PFSK-1 (cell line): Measurements from ENCODE around the gene MPST.

ENCODE experiments used
- FOXP2 ChIP-seq: optimal IDR thresholded peaks from 2 replicates; pipeline ENCODE3; 2011; ENCODE audit warnings: borderline replicate concordance, control low read depth, inconsistent platforms; ENCODE audit not compliant: insufficient read depth; ENCODE audit errors: extremely low read length, extremely low read depth
- POLR2AphosphoS5 ChIP-seq: IDR thresholded peaks from 2 replicates; pipeline ENCODE4 v1.6.1; 2012; ENCODE audit warnings: low read depth, mild to moderate bottlenecking, control low read depth, low read length, moderate library complexity
- SIN3A ChIP-seq: IDR thresholded peaks from 2 replicates; pipeline ENCODE4 v1.6.1; 2012; ENCODE audit warnings: mild to moderate bottlenecking, low read length, moderate library complexity, borderline replicate concordance; ENCODE audit not compliant: insufficient read depth
- TAF1 ChIP-seq: IDR thresholded peaks from 2 replicates; pipeline ENCODE4 v1.6.1; 2012; ENCODE audit warnings: low read length, control low read depth, borderline replicate concordance; ENCODE audit not compliant: insufficient read depth
- TF ChIP-seq, protein P1 (sequence below), 2 experiments: IDR thresholded peaks; 2 replicates each; pipeline versions ENCODE4 v1.6.1 to v1.8.0; 2011 to 2012; ENCODE audit warnings: low read depth in 2 of 2, low read length in 2 of 2, control low read depth in 1 of 2, inconsistent platforms in 1 of 2, mild to moderate bottlenecking in 1 of 2, moderate library complexity in 1 of 2; ENCODE audit not compliant: insufficient read depth in 1 of 2

The MPST gene

DNA sequence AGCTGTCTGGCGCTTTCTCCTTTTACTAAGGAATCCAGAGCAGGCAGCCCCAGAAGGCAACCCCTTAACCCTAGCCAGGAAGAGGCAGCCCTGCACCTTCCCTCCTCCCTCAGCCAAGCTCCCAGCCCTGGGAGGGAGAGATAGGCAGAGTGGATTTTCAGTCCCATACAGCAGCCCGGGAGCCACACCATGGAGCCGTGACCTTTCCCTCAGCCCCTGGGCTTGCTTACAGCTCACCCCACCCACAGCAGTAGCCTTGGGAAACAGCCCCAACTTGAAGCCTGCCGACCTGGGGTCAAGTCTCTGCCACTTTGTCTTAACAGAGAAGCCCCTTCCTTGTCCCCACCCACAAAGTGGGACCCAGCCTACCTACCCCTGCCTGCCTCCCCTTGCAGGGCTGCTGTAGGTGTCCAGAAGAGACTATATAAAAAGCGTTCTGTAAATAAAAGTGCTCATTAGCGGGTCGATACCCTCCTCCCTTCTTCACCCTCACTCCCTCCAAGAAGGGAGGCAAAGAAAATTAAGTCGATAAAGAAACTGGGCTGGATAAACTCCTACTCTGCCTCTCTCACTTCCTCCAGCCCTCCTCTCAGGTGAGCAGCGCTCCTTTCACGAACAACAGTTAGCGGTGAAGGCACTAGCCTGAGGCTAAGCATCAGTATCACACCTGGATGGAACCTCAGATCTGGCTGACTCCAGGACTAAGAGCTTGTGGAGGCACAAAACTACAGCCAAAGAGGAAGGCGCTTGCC, 4.5 kb upstream of the MPST start:
- TF ChIP-seq FOXP2: no peak
- TF ChIP-seq, protein P1, sequence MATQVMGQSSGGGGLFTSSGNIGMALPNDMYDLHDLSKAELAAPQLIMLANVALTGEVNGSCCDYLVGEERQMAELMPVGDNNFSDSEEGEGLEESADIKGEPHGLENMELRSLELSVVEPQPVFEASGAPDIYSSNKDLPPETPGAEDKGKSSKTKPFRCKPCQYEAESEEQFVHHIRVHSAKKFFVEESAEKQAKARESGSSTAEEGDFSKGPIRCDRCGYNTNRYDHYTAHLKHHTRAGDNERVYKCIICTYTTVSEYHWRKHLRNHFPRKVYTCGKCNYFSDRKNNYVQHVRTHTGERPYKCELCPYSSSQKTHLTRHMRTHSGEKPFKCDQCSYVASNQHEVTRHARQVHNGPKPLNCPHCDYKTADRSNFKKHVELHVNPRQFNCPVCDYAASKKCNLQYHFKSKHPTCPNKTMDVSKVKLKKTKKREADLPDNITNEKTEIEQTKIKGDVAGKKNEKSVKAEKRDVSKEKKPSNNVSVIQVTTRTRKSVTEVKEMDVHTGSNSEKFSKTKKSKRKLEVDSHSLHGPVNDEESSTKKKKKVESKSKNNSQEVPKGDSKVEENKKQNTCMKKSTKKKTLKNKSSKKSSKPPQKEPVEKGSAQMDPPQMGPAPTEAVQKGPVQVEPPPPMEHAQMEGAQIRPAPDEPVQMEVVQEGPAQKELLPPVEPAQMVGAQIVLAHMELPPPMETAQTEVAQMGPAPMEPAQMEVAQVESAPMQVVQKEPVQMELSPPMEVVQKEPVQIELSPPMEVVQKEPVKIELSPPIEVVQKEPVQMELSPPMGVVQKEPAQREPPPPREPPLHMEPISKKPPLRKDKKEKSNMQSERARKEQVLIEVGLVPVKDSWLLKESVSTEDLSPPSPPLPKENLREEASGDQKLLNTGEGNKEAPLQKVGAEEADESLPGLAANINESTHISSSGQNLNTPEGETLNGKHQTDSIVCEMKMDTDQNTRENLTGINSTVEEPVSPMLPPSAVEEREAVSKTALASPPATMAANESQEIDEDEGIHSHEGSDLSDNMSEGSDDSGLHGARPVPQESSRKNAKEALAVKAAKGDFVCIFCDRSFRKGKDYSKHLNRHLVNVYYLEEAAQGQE (IDR thresholded peaks at IDR 0.05; ENCODE audit: insufficient read depth in 1 of 2, low read depth in 2 of 2, low read length in 2 of 2): no peak
- no peak for TF ChIP-seq SIN3A
- TF ChIP-seq POLR2AphosphoS5: no peak
- TF ChIP-seq TAF1: no peak

DNA sequence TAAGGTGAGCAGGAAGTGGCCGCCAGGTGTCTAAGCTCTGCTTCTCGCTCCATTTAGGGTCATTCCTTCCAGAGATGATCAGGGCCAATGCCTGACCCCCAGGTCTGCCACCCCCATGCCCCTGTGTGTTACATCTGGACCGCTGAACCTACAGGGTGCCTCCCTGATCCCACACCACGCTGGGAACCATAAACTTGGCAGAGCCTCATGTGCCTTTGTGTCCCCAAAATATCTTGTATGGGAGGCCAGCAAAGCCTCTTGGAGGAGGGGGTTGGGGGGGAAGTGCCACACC, 4.0 kb upstream of the MPST start:
- TF ChIP-seq SIN3A (no peak), POLR2AphosphoS5 (no peak), FOXP2 (no peak), TAF1 (no peak)
- TF ChIP-seq, protein P1 (IDR thresholded peaks at IDR 0.05; ENCODE audit: insufficient read depth in 1 of 2, low read depth in 2 of 2, low read length in 2 of 2): no peak

DNA sequence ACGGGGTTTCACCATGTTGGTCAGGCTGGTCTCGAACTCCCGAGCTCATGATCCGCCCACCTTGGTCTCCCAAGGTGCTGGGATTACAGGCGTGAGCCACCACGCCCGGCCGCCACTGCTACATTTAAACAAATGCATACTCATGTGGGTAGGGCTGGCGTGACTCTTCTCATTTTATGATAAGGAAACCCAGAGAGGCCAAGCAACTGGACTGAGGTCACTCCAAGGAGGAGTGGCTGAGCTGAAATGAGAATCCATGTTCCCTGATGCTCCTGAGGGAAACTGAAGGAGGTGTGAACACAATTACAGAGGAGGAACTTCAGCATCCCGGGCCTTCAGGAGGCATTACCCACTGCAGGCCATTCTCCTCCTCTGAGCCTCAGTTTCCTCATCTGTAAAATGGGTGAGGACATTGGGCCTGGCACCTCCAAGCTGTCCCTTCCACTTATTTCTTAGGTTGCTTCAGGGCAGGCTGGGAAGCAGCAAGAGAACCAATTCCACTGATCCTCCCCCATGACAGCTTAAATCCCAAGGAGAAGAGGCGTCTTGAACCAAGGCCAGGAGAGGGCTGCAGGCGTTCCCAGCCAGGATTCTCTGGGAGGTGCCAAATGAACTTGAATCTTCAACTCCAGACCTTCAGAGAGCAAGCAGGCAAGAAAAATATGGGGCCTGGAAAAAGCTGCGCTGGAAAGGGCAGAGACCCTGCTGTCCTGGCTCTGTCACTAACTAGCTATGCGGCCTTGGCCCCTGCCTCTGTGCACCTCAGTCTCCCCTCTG, 3.2 kb upstream of the MPST start:
- TF ChIP-seq, protein P1 (IDR thresholded peaks at IDR 0.05; ENCODE audit: insufficient read depth in 1 of 2, low read depth in 2 of 2, low read length in 2 of 2): no peak
- TF ChIP-seq FOXP2 (no peak), POLR2AphosphoS5 (no peak), TAF1 (no peak), SIN3A (no peak)

DNA sequence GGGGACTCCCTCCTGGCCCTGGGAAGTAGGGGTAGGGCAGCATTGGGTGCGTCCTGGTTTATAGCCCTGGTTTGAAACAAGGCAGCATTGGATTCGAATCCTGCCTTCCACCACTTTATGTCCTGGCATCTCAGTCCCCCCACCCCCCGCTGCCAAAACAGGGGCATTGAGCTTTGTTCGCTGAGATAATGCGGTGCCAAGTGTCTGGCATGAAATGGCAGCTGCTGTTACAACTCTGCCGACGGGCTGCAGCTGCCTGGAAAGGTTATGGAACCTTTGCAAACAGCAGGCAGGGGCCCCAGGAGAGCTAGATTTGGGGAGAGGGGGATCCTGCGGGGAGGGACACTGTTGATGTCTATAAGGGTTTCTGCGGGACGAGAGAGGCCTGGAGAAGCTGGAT, 2.2 kb upstream of the MPST start:
- TF ChIP-seq POLR2AphosphoS5 (no peak), FOXP2 (no peak), SIN3A (no peak), TAF1 (no peak)
- TF ChIP-seq, protein P1 (IDR thresholded peaks at IDR 0.05; ENCODE audit: insufficient read depth in 1 of 2, low read depth in 2 of 2, low read length in 2 of 2): no peak
